OCI-LY1 (cell line): ENCODE data around the gene GULP1.

Experiments
- H2AFZ ChIP-seq: fragments of 200-600 bp; sonication (generic), shearing (Covaris generic); 2 replicates; pipeline ENCODE4 v1.6.0; 2014; ENCODE audit warnings: antibody characterized with exemption, mild to moderate bottlenecking, low read length
- H3F3A ChIP-seq: fragments of 200-600 bp; sonication (generic), shearing (Covaris generic); 2 replicates; pipeline ENCODE4 v1.6.0; 2014; ENCODE audit warnings: mild to moderate bottlenecking, antibody characterized with exemption, low read length, moderate library complexity; ENCODE audit not compliant: insufficient read depth
- H3K27ac ChIP-seq: fragments of 200-600 bp; sonication (generic); 2 replicates; pipeline ENCODE4 v1.5.1; 2014; ENCODE audit warnings: low read length, mixed run types, mild to moderate bottlenecking, low read depth; ENCODE audit not compliant: poor library complexity, severe bottlenecking
- H3K27me3 ChIP-seq: fragments of 200-600 bp; sonication (generic); 2 replicates; pipeline ENCODE4 v1.6.0; 2014; ENCODE audit warnings: antibody characterized with exemption, mild to moderate bottlenecking, low read length, moderate library complexity; ENCODE audit not compliant: insufficient read depth
- H3K36me3 ChIP-seq: fragments of 200-600 bp; sonication (generic); 2 replicates; pipeline ENCODE4 v1.6.1; 2014; ENCODE audit warnings: mild to moderate bottlenecking, antibody characterized with exemption, low read length, moderate library complexity, mixed read lengths; ENCODE audit not compliant: insufficient read depth
- H3K4me1 ChIP-seq: fragments of 200-600 bp; sonication (generic); 2 replicates; pipeline ENCODE4 v1.5.1; 2014; ENCODE audit warnings: mild to moderate bottlenecking, low read length, moderate library complexity; ENCODE audit not compliant: insufficient read depth, severe bottlenecking
- H3K4me2 ChIP-seq: fragments of 200-600 bp; sonication (generic), shearing (Covaris generic); 2 replicates; pipeline ENCODE4 v1.6.1; 2014; ENCODE audit warnings: low read length
- H3K4me3 ChIP-seq: fragments of 200-600 bp; sonication (generic); 2 replicates; pipeline ENCODE4 v1.5.1; 2014; ENCODE audit warnings: low read length, low read depth, mild to moderate bottlenecking, mixed read lengths; ENCODE audit not compliant: poor library complexity, severe bottlenecking
- H3K79me2 ChIP-seq: fragments of 200-600 bp; shearing (Covaris generic); 2 replicates; pipeline ENCODE4 v1.6.1; 2016; ENCODE audit warnings: mixed run types, low read length, mixed read lengths; ENCODE audit not compliant: insufficient read depth
- H3K9ac ChIP-seq: fragments of 200-600 bp; sonication (generic), shearing (Covaris generic); 2 replicates; pipeline ENCODE4 v1.6.1; 2014; ENCODE audit warnings: mild to moderate bottlenecking, low read length, mixed read lengths
- H3K9me2 ChIP-seq: fragments of 200-600 bp; sonication (generic), shearing (Covaris generic); 2 replicates; pipeline ENCODE4 v1.6.1; 2014; ENCODE audit warnings: low read depth, mild to moderate bottlenecking, low read length, mixed read lengths
- H3K9me3 ChIP-seq: fragments of 200-600 bp; shearing (Covaris generic); 2 replicates; pipeline ENCODE4 v1.6.1; 2014; ENCODE audit warnings: low read length, mixed read lengths
- H4K20me1 ChIP-seq: fragments of 200-600 bp; sonication (generic), shearing (Covaris generic); 2 replicates; pipeline ENCODE4 v1.6.0; 2016; ENCODE audit warnings: mild to moderate bottlenecking, low read length; ENCODE audit not compliant: insufficient read depth
- EZH2 ChIP-seq: fragments of 200-600 bp; sonication (generic), shearing (Covaris generic); IDR thresholded peaks from 2 replicates; pipeline ENCODE4 v1.8.0; 2017; ENCODE audit warnings: borderline replicate concordance, mixed run types, mild to moderate bottlenecking, antibody characterized with exemption, low read length, moderate library complexity, mixed read lengths
- TF ChIP-seq, protein P1 (sequence below): fragments of 200-600 bp; sonication (generic), shearing (Covaris generic); IDR thresholded peaks from 2 replicates; pipeline ENCODE4 v1.5.1; 2017; ENCODE audit warnings: mild to moderate bottlenecking, antibody characterized with exemption, low read length, moderate library complexity, mixed read lengths

The GULP1 gene

DNA sequence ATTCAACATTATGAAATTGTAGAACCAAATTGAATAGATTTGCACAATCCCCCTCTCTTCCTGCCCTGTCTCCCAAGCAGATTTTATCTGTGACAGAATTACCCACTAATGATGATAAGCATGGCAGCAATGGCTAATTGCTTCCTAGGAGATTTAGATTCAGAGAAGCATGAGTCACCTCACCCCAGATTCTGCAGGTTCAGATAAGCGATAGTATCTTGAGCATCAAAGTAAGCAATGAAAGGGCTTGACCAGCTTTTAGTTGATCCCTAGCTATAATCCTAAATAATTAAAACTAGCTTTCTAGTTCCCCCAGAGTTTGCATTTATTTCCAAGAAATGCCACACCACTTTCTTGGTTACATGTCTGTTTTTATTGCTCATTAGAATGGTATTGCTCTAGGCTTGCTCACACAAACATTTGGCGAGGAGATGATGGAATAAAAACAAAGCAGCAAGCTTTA, 204.3 kb downstream of the GULP1 start:
- no peaks in the 10 kb centered on the region for H3K9me3 ChIP-seq
- no peak overlapping the region for H2AFZ ChIP-seq
- no peak overlapping the region for H3K4me3 ChIP-seq
- H3K27me3 ChIP-seq: no peaks in the 10 kb centered on the region
- H3K79me2 ChIP-seq: no peaks in the 10 kb centered on the region
- no peaks in the 10 kb centered on the region for H4K20me1 ChIP-seq
- no peaks in the 10 kb centered on the region for H3K4me1 ChIP-seq
- TF ChIP-seq EZH2: no peak
- TF ChIP-seq, protein P1, sequence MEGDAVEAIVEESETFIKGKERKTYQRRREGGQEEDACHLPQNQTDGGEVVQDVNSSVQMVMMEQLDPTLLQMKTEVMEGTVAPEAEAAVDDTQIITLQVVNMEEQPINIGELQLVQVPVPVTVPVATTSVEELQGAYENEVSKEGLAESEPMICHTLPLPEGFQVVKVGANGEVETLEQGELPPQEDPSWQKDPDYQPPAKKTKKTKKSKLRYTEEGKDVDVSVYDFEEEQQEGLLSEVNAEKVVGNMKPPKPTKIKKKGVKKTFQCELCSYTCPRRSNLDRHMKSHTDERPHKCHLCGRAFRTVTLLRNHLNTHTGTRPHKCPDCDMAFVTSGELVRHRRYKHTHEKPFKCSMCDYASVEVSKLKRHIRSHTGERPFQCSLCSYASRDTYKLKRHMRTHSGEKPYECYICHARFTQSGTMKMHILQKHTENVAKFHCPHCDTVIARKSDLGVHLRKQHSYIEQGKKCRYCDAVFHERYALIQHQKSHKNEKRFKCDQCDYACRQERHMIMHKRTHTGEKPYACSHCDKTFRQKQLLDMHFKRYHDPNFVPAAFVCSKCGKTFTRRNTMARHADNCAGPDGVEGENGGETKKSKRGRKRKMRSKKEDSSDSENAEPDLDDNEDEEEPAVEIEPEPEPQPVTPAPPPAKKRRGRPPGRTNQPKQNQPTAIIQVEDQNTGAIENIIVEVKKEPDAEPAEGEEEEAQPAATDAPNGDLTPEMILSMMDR: no peak
- no peak overlapping the region for H3K9ac ChIP-seq
- H3K4me2 ChIP-seq: no peak overlapping the region
- H3K27ac ChIP-seq: no peak overlapping the region
- no peaks in the 10 kb centered on the region for H3F3A ChIP-seq
- no peaks in the 10 kb centered on the region for H3K36me3 ChIP-seq
- H3K9me2 ChIP-seq: no peaks in the 10 kb centered on the region

DNA sequence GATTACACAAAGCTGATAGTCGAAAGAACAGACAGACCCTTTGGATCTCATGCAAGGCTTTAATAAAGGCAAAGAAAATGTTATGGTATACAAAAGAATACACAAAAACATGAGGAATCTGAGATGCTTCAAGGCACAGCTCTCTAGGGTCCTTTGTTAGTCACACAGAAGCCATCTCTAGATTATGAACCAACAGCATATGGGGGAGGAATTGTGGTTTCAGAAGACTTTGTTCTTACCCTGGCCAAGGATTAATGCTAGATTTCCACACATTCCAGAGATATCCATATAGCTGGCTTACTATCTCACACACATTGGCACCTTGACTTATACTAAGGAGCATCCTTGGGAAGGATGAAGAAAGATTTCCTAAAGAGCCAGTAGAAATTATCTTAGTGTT, 206.1 kb downstream of the GULP1 start:
- TF ChIP-seq, protein P1: no peak
- no peak for TF ChIP-seq EZH2
- Histone ChIP-seq H3K27me3 (no peaks in the 10 kb centered on the region), H3K27ac (no peak overlapping the region), H3K4me1 (no peaks in the 10 kb centered on the region), H3K4me2 (no peak overlapping the region), H3K9me2 (no peaks in the 10 kb centered on the region), H3K9ac (no peak overlapping the region), H3K9me3 (no peaks in the 10 kb centered on the region), H3K36me3 (no peaks in the 10 kb centered on the region), H4K20me1 (no peaks in the 10 kb centered on the region), H3F3A (no peaks in the 10 kb centered on the region), H2AFZ (no peak overlapping the region), H3K79me2 (no peaks in the 10 kb centered on the region), H3K4me3 (no peak overlapping the region)

- H3K36me3 ChIP-seq: no peaks in the 10 kb centered on the region
- H3F3A ChIP-seq: no peaks in the 10 kb centered on the region
- no peaks in the 10 kb centered on the region for H3K9me2 ChIP-seq
- no peaks in the 10 kb centered on the region for H3K27me3 ChIP-seq
- no peak overlapping the region for H3K9ac ChIP-seq
- H3K27ac ChIP-seq: no peak overlapping the region
- no peak overlapping the region for H3K4me2 ChIP-seq
- no peaks in the 10 kb centered on the region for H3K4me1 ChIP-seq
- no peaks in the 10 kb centered on the region for H4K20me1 ChIP-seq
- no peaks in the 10 kb centered on the region for H3K9me3 ChIP-seq
- H2AFZ ChIP-seq: no peak overlapping the region
- TF ChIP-seq, protein P1: no peak
- no peak for TF ChIP-seq EZH2
- H3K4me3 ChIP-seq: no peak overlapping the region
- H3K79me2 ChIP-seq: no peaks in the 10 kb centered on the region
These were observed 212.3 kb downstream of the GULP1 start for GRCh38 chr2:188503975-188504374.
